ENCODE measurements around the gene JOSD1. TPM values are rescaled to one million over a fixed set of nuclear protein-coding genes. Genes with fewer than 3 reads are reported as not detected.

The JOSD1 gene
- total and polyA plus RNA-seq, 4 donors = 17.8 to 64.0 (median 43.8) TPM

DNA sequence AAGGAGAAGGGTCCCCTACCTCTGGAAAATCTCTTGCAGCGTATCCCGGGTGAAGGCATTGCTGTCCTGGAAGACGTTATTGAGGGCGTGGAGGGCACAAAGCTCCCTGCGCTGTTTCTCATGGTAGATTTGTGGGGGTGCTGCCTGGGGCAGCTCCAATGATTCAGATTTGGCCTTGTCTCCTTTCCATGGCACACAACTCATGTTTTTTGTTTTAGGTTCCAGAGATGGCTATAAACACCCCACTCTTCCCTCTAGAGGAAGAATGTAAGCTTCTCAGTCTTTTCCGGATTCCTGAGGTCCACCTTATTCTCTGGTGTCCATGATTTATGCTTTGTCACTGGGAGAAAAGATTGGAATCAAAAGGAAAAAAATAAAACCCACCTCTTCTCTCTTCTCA lies 959 bp downstream of the JOSD1 start:
- TF ChIP-seq, protein P1, sequence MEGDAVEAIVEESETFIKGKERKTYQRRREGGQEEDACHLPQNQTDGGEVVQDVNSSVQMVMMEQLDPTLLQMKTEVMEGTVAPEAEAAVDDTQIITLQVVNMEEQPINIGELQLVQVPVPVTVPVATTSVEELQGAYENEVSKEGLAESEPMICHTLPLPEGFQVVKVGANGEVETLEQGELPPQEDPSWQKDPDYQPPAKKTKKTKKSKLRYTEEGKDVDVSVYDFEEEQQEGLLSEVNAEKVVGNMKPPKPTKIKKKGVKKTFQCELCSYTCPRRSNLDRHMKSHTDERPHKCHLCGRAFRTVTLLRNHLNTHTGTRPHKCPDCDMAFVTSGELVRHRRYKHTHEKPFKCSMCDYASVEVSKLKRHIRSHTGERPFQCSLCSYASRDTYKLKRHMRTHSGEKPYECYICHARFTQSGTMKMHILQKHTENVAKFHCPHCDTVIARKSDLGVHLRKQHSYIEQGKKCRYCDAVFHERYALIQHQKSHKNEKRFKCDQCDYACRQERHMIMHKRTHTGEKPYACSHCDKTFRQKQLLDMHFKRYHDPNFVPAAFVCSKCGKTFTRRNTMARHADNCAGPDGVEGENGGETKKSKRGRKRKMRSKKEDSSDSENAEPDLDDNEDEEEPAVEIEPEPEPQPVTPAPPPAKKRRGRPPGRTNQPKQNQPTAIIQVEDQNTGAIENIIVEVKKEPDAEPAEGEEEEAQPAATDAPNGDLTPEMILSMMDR (IDR thresholded peaks at IDR 0.05; ENCODE audit: control extremely low read depth, extremely low read depth) = no peak
- Histone ChIP-seq H3K36me3 (ENCODE audit: control insufficient read depth in 4 of 4, insufficient read depth in 4 of 4, low read length in 4 of 4) (peaks cover 0 to 5% (median 2%) of the 10 kb centered on the region in 4 donors), H3K4me1 (ENCODE audit: control insufficient read depth in 5 of 5, insufficient read depth in 5 of 5, low read length in 5 of 5) (peaks cover 12 to 49% (median 23%) of the 10 kb centered on the region in 5 donors), H3K4me3 (peak overlapping the region; percentile 51), H3K27ac (ENCODE audit: low read depth in 1 of 2, low read length in 1 of 2) (peak overlapping the region; percentile 68 to 97), H3K27me3 (ENCODE audit: control insufficient read depth in 3 of 3, insufficient read depth in 3 of 3, low read length in 2 of 3) (no peaks in the 10 kb centered on the region), H3K9me3 (ENCODE audit: control insufficient read depth in 4 of 4, insufficient read depth in 3 of 4, low read length in 3 of 4) (no peaks in the 10 kb centered on the region), H3K9ac (ENCODE audit: insufficient read depth in 1 of 2, low read length in 2 of 2) (peak overlapping the region; percentile 91 to 92)
- DNase-seq (peak in 2 of 3 donors; percentile 36 to 44), ATAC-seq (ENCODE audit: insufficient read depth, low FRiP score) (no peak)
- WGBS, 2 donors = 25 to 37% methylated on average over 6 of the region's 6 CpGs

DNA sequence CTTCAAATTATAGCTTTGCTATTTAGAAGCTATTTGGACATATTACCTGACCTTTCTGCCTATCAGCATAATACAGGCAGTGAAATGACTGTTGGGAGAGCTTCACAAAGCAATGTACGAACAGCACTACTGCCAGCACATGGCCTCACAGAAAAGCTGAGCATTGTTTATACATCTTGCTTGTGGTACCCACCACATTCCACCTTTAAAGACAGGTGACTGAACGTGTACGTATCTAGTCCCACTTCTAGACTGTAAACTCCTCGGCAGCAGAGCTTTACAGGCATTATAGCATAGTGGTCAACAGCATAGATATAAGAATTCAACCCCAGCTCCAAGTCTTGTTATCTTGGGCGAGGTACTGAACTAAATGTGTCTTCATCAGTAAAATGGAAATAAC lies 1.6 kb downstream of the JOSD1 start:
- no peak for DNase-seq
- 49 to 75% methylated on average over 5 of the region's 5 CpGs for WGBS, 2 donors
- no peak for ATAC-seq (ENCODE audit: insufficient read depth, low FRiP score)
- Histone ChIP-seq H3K27me3 (ENCODE audit: control insufficient read depth in 3 of 3, insufficient read depth in 3 of 3, low read length in 2 of 3) (no peaks in the 10 kb centered on the region), H3K4me1 (ENCODE audit: control insufficient read depth in 5 of 5, insufficient read depth in 5 of 5, low read length in 5 of 5) (peaks cover 12 to 45% (median 23%) of the 10 kb centered on the region in 5 donors), H3K27ac (ENCODE audit: low read depth in 1 of 2, low read length in 1 of 2) (peak overlapping the region; percentile 62 to 97), H3K36me3 (ENCODE audit: control insufficient read depth in 4 of 4, insufficient read depth in 4 of 4, low read length in 4 of 4) (peaks cover 0 to 5% (median 2%) of the 10 kb centered on the region in 4 donors), H3K9me3 (ENCODE audit: control insufficient read depth in 4 of 4, insufficient read depth in 3 of 4, low read length in 3 of 4) (no peaks in the 10 kb centered on the region), H3K4me3 (peak overlapping the region; percentile 51), H3K9ac (ENCODE audit: insufficient read depth in 1 of 2, low read length in 2 of 2) (peak overlapping the region; percentile 91 to 92)
- TF ChIP-seq, protein P1 (IDR thresholded peaks at IDR 0.05; ENCODE audit: control extremely low read depth, extremely low read depth) = no peak

DNA sequence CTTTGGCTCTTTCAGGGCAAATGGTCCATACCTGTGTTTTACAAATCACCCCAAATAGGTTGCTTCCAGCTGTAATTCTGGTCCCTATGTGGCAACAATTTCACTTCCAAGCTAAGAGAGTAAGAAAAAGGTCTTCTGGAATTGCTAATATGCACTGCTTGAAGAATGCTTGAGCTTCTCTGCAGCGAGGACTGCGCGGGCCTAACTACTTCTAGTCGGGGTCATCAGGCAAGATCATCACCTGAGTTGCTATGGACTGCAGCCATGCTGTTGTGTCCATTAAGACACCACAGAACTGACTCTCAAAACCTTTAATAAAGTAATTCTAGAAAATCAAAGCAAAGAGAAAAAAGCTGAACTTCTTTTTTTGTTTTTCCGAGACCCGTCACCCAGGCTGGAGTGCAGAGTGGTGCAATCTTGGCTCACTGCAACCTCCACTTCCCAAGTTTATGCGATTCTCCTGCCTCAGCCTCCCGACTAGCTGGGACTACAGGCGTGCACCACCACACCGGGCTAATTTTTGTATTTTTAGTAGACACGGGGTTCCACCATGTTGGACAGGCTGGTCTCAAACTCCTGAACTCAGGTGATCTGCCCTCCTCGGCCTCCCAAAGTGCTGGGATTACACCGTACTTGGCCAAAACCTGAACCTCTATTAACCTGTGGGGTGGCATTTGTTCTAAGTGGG lies 2.2 kb downstream of the JOSD1 start:
- Histone ChIP-seq H3K27ac (ENCODE audit: low read depth in 1 of 2, low read length in 1 of 2) (peak overlapping the region; percentile 47 to 66), H3K4me3 (peak overlapping the region; percentile 9), H3K9ac (ENCODE audit: insufficient read depth in 1 of 2, low read length in 2 of 2) (peak overlapping the region; percentile 91 to 92), H3K9me3 (ENCODE audit: control insufficient read depth in 4 of 4, insufficient read depth in 3 of 4, low read length in 3 of 4) (no peaks in the 10 kb centered on the region), H3K4me1 (ENCODE audit: control insufficient read depth in 5 of 5, insufficient read depth in 5 of 5, low read length in 5 of 5) (peaks cover 12 to 45% (median 23%) of the 10 kb centered on the region in 5 donors), H3K36me3 (ENCODE audit: control insufficient read depth in 4 of 4, insufficient read depth in 4 of 4, low read length in 4 of 4) (peaks cover 0 to 5% (median 2%) of the 10 kb centered on the region in 4 donors), H3K27me3 (ENCODE audit: control insufficient read depth in 3 of 3, insufficient read depth in 3 of 3, low read length in 2 of 3) (no peaks in the 10 kb centered on the region)
- TF ChIP-seq, protein P1 (IDR thresholded peaks at IDR 0.05; ENCODE audit: control extremely low read depth, extremely low read depth) = no peak
- ATAC-seq (ENCODE audit: insufficient read depth, low FRiP score) = no peak
- WGBS, 2 donors = 78% methylated on average over 13 of the region's 13 CpGs
- DNase-seq = no peak

Data from lung (tissue), 12 donors.